ENCODE measurements around the gene LMO4. TPM values are rescaled to one million over a fixed set of nuclear protein-coding genes. Genes with fewer than 3 reads are reported as not detected.

Gene LMO4, protein sequence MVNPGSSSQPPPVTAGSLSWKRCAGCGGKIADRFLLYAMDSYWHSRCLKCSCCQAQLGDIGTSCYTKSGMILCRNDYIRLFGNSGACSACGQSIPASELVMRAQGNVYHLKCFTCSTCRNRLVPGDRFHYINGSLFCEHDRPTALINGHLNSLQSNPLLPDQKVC
- 51.6 and 65.4 TPM in 2 replicates for total RNA-seq

DNA sequence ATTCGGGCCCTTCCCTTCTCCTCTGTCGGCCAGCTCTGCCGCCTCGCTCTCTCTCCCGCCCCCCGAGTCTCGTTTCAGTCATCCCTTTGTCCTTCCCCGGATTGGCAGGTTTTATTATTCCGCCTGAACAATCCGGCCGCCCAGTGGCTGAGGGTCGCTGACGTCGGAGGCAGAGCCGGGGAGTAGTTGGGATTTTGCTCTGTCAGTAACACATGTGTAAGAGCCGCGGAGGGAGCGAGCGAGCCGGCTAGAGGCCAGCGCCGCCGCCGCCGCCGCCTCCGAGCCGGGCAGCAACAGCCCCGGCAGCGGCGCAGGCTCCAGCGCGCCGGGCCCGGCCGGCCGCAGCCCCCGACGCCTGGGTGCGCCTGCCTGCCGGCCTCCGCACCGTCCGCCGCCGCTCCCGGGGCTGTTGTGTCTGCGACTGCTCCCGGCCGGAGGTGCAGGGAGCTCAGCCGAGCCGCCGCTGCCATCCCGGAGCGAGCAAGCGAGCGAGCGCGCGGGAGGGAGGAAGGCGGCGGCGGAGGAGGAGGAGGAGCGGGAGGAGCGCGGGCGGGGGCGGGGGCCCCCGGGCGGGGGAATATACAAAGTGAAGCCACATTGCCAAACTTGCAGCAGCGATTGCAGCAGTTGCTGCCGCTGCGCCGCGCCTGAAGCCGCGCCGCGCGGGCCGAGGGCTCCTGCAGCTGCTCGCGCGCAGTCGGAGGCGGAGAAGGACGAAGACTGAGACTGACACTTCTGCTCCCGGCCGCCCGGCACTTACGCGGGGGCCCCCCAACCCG is at the start of gene LMO4:
Gene LMO4, plus strand, starts transcription at position 609 of the 779 bp plus-strand sequence. CDS start 3,136 bp downstream, outside the sequence.

